SK-N-MC (cell line): ENCODE results near the gene PPA2.
"Not testable (repeated sequence)": the region's sequence is repeated elsewhere in the genome, so short reads cannot be mapped to it uniquely, and the experiment has no call there.

Source experiments
- DNase-seq: peaks from one replicate; pipeline ENCODE4 v3.0.0-alpha.2; 2011; ENCODE audit warnings: low read depth, low spot score
- H3K27ac ChIP-seq: fragments of 200-600 bp; sonication (generic); 2 replicates; pipeline ENCODE4 v1.5.1; 2016; ENCODE audit warnings: mixed run types
- H3K36me3 ChIP-seq: fragments of 200-600 bp; sonication (generic); 2 replicates; pipeline ENCODE4 v1.6.1; 2017; ENCODE audit warnings: antibody characterized with exemption, low read length, mixed read lengths; ENCODE audit not compliant: insufficient read depth
- H3K4me3 ChIP-seq: fragments of 200-600 bp; sonication (generic); 2 replicates; pipeline ENCODE4 v1.5.1; 2016
- H3K9ac ChIP-seq: fragments of 200-600 bp; sonication (generic); 2 replicates; pipeline ENCODE4 v1.8.0; 2017; ENCODE audit warnings: mixed run types, mixed read lengths; ENCODE audit not compliant: insufficient read length
- H3K9me3 ChIP-seq: fragments of 200-600 bp; sonication (generic); 2 replicates; pipeline ENCODE4 v1.6.1; 2017; ENCODE audit warnings: low read depth, mild to moderate bottlenecking, antibody characterized with exemption, low read length, moderate library complexity, mixed read lengths
- EZH2 ChIP-seq: fragments of 200-600 bp; sonication (generic); IDR thresholded peaks from one replicate; pipeline ENCODE4 v1.6.1; 2017; ENCODE audit warnings: antibody characterized with exemption
- FOXP2 ChIP-seq: optimal IDR thresholded peaks from 2 replicates; pipeline ENCODE3; 2011; ENCODE audit warnings: mild to moderate bottlenecking, moderate library complexity; ENCODE audit not compliant: insufficient read depth; ENCODE audit errors: extremely low read length, control extremely low read depth
- POLR2AphosphoS5 ChIP-seq: IDR thresholded peaks from 2 replicates; pipeline ENCODE4 v1.6.1; 2012; ENCODE audit warnings: mild to moderate bottlenecking, low read depth, low read length, borderline replicate concordance

The PPA2 gene

DNA sequence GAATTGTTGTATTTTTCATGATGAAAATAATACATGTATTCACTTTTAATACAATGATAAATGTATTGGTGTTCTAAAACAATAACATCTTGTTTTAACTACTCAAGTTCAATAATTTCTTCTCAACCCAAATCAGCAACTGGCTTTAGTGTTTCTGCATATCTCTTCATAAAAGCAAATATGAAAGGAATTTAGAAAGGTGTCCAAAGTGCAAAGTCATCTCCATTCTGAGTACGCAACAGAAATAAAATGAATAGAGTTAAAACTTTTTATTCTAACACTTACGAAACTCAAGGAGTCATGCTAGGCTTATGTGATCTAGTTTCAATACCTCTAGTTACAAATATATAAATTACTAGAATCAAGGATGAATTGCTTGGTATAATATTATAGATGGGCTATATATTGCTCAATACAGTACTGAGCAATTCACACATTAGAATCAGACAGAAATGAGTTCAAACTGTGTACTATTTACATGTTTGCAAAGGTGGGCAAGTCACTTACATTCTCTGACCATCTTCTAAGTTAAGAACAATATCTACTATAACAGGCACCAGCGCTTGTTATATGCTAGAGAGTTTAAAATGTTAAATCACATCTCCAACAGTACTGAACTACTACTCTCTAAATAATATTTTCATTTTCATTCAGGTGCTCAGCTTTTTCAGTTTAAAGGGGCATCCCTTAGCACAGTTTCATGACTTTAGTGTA is 51.5 kb downstream of the PPA2 start:
- Histone ChIP-seq H3K9me3 (no peaks in the 10 kb centered on the region), H3K27ac (no peak overlapping the region), H3K4me3 (no peak overlapping the region), H3K36me3 (peaks cover 48% of the 10 kb centered on the region), H3K9ac (no peak overlapping the region)
- TF ChIP-seq EZH2 (no peak), POLR2AphosphoS5 (no peak), FOXP2 (no peak)
- DNase-seq: no peak

DNA sequence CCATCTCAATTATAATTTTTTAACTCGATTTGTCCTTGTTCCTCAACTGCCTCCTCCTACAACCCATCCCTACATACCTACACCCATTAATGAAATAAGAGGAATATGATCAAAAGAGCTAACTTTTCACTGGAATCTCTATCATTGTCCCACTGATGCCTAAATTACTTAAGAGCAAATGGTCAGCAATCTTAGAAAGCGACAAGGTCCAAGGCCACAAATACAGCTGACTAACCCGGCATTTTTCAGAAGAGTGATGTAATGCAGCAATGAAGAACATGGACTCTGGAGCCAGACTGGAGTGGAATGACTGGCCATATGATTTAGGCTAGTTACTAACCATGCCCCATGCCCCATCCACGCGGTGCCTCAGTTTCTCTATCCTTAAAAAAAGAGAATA is 56.2 kb downstream of the PPA2 start:
- DNase-seq: no peak
- no peak for TF ChIP-seq EZH2
- TF ChIP-seq FOXP2: no peak
- no peak for TF ChIP-seq POLR2AphosphoS5
- no peak overlapping the region for H3K9ac ChIP-seq
- H3K27ac ChIP-seq: no peak overlapping the region
- H3K9me3 ChIP-seq: no peaks in the 10 kb centered on the region
- H3K4me3 ChIP-seq: no peak overlapping the region
- peaks cover 26% of the 10 kb centered on the region for H3K36me3 ChIP-seq

DNA sequence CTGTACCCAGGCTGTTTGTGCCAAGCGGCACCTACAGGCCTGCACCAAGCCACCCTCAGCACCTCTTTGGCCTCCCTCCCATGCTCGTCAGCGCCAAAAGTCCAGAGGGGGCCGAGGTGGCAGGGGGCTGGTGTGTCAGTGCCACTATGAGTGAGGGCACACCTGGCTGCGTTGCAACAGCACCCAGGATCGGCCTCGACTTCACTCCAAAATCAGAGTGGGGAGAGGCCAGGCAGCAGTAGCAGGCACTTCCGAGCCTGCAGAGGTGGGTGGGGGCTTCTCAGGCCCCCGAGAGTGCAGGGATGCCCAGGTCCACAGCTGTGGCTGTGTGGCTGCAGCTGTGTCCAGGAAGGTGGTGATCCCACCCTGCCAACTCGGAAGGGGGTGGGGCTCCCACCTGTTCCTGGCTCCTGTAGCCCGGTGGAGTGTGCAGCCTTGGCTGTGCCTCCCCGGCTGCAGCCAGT is 58.5 kb downstream of the PPA2 start:
- H3K9ac ChIP-seq: no peak overlapping the region
- no peaks in the 10 kb centered on the region for H3K9me3 ChIP-seq
- H3K27ac ChIP-seq: no peak overlapping the region
- DNase-seq: no peak
- H3K4me3 ChIP-seq: no peak overlapping the region
- H3K36me3 ChIP-seq: peaks cover 15% of the 10 kb centered on the region
- no peak for TF ChIP-seq FOXP2

DNA sequence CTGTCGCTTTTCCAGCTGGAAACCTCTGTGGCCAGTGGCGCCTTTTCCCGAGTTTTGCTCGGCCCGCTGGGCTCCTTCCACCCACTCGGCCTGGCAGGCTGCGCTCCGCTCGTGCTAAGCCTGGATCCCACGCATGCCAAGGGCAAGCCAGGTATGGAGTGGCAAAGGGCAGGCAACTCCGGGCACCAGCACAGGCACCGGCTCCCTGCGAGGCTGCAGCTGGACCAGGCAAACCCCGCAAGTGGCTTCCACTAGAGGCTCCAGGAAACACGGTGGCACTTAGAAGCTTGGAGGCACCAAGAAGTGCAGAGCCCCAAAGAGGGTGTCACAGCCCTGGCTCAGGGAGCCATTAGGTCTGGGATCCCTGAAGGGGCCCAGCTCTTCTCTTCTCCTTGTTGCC is 59.5 kb downstream of the PPA2 start:
- Histone ChIP-seq H3K36me3 (peaks cover 15% of the 10 kb centered on the region), H3K4me3 (no peak overlapping the region), H3K9ac (no peak overlapping the region), H3K27ac (no peak overlapping the region), H3K9me3 (no peaks in the 10 kb centered on the region)
- TF ChIP-seq FOXP2: no peak
- no peak for TF ChIP-seq POLR2AphosphoS5
- no peak for TF ChIP-seq EZH2
- no peak for DNase-seq

DNA sequence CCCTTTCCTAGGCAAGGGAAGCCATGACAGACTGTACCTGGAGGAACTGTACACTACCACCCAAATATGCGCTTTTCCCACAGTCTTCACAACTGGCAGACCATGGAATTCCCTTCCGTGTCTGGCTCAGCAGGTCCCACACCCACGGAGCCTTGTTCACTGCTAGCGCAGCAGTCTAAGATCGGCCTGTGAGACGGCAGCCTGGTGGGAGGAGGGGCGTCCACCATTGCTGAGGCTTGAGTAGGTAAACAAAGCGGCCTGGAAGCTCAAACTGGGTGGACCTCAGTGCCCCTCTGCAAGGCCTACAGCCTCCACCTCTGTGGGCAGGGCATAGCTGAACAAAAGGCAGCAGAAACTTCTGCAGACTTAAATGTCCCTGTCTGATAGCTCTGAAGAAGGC is 64.7 kb downstream of the PPA2 start:
- not testable (repeated sequence) for H3K4me3 ChIP-seq, H3K9me3 ChIP-seq, H3K9ac ChIP-seq, H3K27ac ChIP-seq, DNase-seq
- peaks cover 25% of the 10 kb centered on the region for H3K36me3 ChIP-seq

DNA sequence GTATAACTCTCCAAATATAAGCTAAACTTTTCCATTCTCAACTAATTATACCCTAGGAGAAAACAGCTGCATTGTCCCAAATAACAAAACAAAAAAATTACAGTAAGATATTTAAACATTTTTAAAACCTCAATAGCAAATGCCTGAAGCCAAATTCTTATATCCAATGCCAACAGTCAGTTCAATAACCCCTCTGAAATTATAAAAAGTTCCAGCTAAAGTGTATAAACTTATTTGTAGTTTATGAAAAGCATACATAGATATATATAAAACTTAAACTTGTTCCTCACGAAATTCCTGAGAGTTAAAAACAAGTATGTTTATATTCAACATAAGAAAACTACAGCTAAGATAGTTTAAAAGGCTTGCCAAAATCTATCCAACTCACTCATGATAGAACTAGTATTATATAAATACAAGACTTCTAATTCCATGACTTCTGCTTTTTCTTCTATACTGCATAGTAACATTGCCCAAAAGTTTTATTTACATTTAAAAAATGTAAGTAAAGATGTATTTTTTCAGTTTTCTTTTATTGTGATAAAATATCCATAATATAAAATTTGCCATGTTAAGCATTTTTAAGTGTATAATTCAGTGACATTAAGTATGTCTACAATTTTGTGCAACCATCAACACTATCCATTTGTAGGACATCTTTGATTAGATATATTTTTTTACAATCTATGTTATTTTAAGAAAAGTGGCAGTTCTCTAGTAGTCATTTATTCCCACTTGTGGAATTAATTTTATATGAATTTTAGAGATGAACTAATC is 72.8 kb downstream of the PPA2 start:
- Histone ChIP-seq H3K9me3 (no peaks in the 10 kb centered on the region), H3K27ac (no peak overlapping the region), H3K36me3 (peaks cover 28% of the 10 kb centered on the region), H3K4me3 (no peak overlapping the region), H3K9ac (no peak overlapping the region)
- DNase-seq: no peak
- no peak for TF ChIP-seq EZH2

DNA sequence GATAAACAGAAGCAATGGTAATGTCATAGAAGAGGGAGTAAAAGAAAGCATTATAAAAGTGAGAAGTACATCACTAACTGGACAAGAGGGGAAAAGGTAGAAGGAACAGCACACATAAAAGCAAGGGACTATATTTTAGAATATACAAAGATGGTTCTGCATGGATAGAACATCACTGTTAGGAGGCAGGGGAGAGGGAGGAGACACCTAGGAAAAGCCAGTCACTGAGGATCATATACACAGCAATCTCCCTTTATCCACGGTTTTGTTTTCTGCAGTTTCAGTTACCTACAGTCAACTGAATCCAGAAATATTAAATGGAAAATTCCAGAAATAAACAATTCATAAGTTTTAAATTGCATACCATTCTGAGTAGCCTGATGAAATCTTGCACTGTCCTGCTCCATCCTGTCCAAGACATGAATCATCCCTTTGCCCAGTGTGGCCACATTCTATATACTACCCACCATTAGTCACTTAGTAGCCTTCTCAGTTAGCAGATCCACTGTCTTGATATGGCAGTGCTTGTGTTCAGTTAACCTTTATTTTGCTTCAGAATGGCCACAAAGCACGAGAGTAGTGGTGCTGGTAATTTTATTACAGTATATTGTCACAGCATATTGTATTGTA is 74.2 kb downstream of the PPA2 start:
- Histone ChIP-seq H3K4me3 (no peak overlapping the region), H3K27ac (no peak overlapping the region), H3K9ac (no peak overlapping the region), H3K36me3 (peaks cover 25% of the 10 kb centered on the region), H3K9me3 (no peaks in the 10 kb centered on the region)
- DNase-seq: no peak
- TF ChIP-seq POLR2AphosphoS5: no peak

DNA sequence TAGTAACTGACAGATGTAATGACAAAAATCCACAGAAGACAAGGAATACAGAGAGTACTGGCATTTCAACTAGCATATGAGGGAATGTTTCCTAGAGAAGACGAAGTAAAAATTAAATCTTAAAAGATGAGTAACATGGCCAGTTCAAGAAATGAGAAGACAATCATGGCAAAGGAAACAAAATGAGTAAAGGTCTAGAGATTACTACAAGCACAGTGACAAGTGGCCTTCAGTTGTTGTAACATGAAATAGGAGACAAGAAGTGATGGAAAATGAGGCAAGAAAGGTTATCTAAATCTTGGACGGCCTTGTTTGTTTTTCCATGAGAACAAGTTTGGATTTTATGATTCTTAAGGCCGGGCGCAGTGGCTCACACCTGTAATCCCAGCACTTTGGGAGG is 81.0 kb downstream of the PPA2 start:
- DNase-seq: no peak
- peaks cover 20% of the 10 kb centered on the region for H3K36me3 ChIP-seq
- no peaks in the 10 kb centered on the region for H3K9me3 ChIP-seq
- TF ChIP-seq EZH2 (no peak), FOXP2 (no peak), POLR2AphosphoS5 (no peak)
- H3K9ac ChIP-seq: no peak overlapping the region
- H3K4me3 ChIP-seq: no peak overlapping the region
- no peak overlapping the region for H3K27ac ChIP-seq

DNA sequence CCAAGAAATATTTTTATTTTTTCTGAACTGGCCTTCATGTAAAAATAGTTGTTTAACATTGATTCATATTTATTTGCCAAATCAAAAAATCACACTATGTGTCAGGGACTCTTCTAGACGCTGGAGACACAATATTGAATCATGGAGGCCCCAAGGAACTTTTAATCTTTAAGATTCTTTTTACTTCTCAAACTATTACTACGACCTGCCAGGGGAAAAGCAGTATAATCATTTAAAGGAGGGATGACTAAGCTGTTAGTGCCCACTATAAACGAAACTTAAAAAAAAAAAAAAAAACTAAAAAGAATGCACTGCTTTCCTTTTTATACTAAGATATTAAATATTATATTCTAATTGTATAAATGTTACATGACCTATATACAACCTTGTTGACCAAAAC is 84.7 kb downstream of the PPA2 start:
- TF ChIP-seq FOXP2: no peak
- no peak for TF ChIP-seq POLR2AphosphoS5
- TF ChIP-seq EZH2: no peak
- H3K36me3 ChIP-seq: peaks cover 31% of the 10 kb centered on the region
- H3K9ac ChIP-seq: no peak overlapping the region
- no peak overlapping the region for H3K27ac ChIP-seq
- DNase-seq: no peak
- no peak overlapping the region for H3K4me3 ChIP-seq
- H3K9me3 ChIP-seq: no peaks in the 10 kb centered on the region
